Choroid plexus epithelial cell (primary cell): Measurements from ENCODE around the gene ARHGEF19.

Source experiments
- DNase-seq: peaks from one replicate; pipeline ENCODE4 v3.0.0-alpha.2; 2010; ENCODE audit warnings: low read depth
- H3K4me3 ChIP-seq: 2 replicates; pipeline ENCODE4 v1.5.1; 2011; ENCODE audit warnings: low read depth, mild to moderate bottlenecking, control low read depth, low read length, moderate library complexity
- CTCF ChIP-seq: conservative IDR thresholded peaks from 2 replicates; pipeline ENCODE4 v1.5.1; 2011; ENCODE audit warnings: low read depth, mild to moderate bottlenecking, control low read depth, inconsistent platforms, low read length, moderate library complexity

The ARHGEF19 gene

GRCh38 chr1:16213013-16213412 is 561 bp upstream of the ARHGEF19 start:
- DNase-seq: no peak
- TF ChIP-seq CTCF: no peak
- H3K4me3 ChIP-seq: no peak overlapping the region

GRCh38 chr1:16211824-16212223 is 628 bp downstream of the ARHGEF19 start:
- TF ChIP-seq CTCF: no peak
- no peak overlapping the region for H3K4me3 ChIP-seq
- no peak for DNase-seq

- H3K4me3 ChIP-seq: no peak overlapping the region
- no peak for TF ChIP-seq CTCF
- DNase-seq: no peak
These were observed 1.9 kb downstream of the ARHGEF19 start for GRCh38 chr1:16210581-16210980.

GRCh38 chr1:16209847-16210407 is 2.5 kb downstream of the ARHGEF19 start:
- DNase-seq: no peak
- H3K4me3 ChIP-seq: no peak overlapping the region
- no peak for TF ChIP-seq CTCF

GRCh38 chr1:16209132-16209846 is 3.2 kb downstream of the ARHGEF19 start:
- no peak for TF ChIP-seq CTCF
- no peak overlapping the region for H3K4me3 ChIP-seq
- no peak for DNase-seq

GRCh38 chr1:16208270-16208987 is 4.0 kb downstream of the ARHGEF19 start:
- peak; percentile 27 for DNase-seq
- H3K4me3 ChIP-seq: no peak overlapping the region
- no peak for TF ChIP-seq CTCF
